ENCODE results near the gene IL18RAP.

Gene IL18RAP

GRCh38 chr2:102487761-102488462 is 65.0 kb downstream of the IL18RAP start:
- TF ChIP-seq, protein P1, sequence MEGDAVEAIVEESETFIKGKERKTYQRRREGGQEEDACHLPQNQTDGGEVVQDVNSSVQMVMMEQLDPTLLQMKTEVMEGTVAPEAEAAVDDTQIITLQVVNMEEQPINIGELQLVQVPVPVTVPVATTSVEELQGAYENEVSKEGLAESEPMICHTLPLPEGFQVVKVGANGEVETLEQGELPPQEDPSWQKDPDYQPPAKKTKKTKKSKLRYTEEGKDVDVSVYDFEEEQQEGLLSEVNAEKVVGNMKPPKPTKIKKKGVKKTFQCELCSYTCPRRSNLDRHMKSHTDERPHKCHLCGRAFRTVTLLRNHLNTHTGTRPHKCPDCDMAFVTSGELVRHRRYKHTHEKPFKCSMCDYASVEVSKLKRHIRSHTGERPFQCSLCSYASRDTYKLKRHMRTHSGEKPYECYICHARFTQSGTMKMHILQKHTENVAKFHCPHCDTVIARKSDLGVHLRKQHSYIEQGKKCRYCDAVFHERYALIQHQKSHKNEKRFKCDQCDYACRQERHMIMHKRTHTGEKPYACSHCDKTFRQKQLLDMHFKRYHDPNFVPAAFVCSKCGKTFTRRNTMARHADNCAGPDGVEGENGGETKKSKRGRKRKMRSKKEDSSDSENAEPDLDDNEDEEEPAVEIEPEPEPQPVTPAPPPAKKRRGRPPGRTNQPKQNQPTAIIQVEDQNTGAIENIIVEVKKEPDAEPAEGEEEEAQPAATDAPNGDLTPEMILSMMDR (IDR thresholded peaks at IDR 0.05; ENCODE audit: low read depth, low read length, missing control alignments): no peak
- H3K4me3 ChIP-seq (ENCODE audit: low read depth, low read length): no peak overlapping the region
- DNase-seq (ENCODE audit: low read depth): no peak

- TF ChIP-seq, protein P1 (IDR thresholded peaks at IDR 0.05; ENCODE audit: low read depth, low read length, missing control alignments): no peak
- no peak overlapping the region for H3K4me3 ChIP-seq (ENCODE audit: low read depth, low read length)
- DNase-seq (ENCODE audit: low read depth): no peak
These were observed 66.7 kb downstream of the IL18RAP start for GRCh38 chr2:102489646-102490045.

- no peak for DNase-seq (ENCODE audit: low read depth)
- H3K4me3 ChIP-seq (ENCODE audit: low read depth, low read length): no peak overlapping the region
- TF ChIP-seq, protein P1 (IDR thresholded peaks at IDR 0.05; ENCODE audit: low read depth, low read length, missing control alignments): no peak
These were observed 69.0 kb downstream of the IL18RAP start for GRCh38 chr2:102492006-102492405.

DNA sequence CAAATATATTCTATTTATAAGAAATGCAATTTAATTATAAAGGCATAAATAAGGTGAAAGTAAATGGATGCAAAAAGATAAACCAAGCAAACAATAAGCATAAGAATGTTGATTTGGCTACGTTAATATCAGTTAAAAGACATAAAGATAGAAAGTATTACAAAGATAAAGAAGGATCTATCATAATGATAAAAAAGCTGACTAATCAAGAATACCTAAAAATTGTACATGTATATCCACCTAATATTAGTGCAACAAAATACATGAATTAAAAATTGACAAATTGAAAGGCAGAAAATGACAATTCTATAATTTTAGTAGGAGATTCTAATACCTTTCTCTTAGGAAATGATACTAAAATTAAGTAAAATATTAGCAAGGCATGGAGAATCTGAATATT is 71.6 kb downstream of the IL18RAP start:
- TF ChIP-seq, protein P1 (IDR thresholded peaks at IDR 0.05; ENCODE audit: low read depth, low read length, missing control alignments): no peak
- no peak for DNase-seq (ENCODE audit: low read depth)
- H3K4me3 ChIP-seq (ENCODE audit: low read depth, low read length): no peak overlapping the region

GRCh38 chr2:102498414-102498813 is 75.5 kb downstream of the IL18RAP start:
- DNase-seq (ENCODE audit: low read depth): no peak
- TF ChIP-seq, protein P1 (IDR thresholded peaks at IDR 0.05; ENCODE audit: low read depth, low read length, missing control alignments): no peak
- H3K4me3 ChIP-seq (ENCODE audit: low read depth, low read length): no peak overlapping the region

GRCh38 chr2:102499558-102499957 is 76.6 kb downstream of the IL18RAP start:
- H3K4me3 ChIP-seq (ENCODE audit: low read depth, low read length): no peak overlapping the region

More at GRCh38 chr2:102499558-102499957, 76.6 kb downstream of the IL18RAP start:
- DNase-seq (ENCODE audit: low read depth): no peak
- TF ChIP-seq, protein P1 (IDR thresholded peaks at IDR 0.05; ENCODE audit: low read depth, low read length, missing control alignments): no peak
